ENCODE measurements around the gene TIMM21. TPM values are rescaled to one million over a fixed set of nuclear protein-coding genes. Genes with fewer than 3 reads are reported as not detected.

The TIMM21 gene
- polyA plus RNA-seq (2013, experiment 1 of 2; ENCODE audit: insufficient read length): 42.6 TPM
- 44.0 TPM for polyA plus RNA-seq (2013, experiment 2 of 2; ENCODE audit: insufficient read length)

DNA sequence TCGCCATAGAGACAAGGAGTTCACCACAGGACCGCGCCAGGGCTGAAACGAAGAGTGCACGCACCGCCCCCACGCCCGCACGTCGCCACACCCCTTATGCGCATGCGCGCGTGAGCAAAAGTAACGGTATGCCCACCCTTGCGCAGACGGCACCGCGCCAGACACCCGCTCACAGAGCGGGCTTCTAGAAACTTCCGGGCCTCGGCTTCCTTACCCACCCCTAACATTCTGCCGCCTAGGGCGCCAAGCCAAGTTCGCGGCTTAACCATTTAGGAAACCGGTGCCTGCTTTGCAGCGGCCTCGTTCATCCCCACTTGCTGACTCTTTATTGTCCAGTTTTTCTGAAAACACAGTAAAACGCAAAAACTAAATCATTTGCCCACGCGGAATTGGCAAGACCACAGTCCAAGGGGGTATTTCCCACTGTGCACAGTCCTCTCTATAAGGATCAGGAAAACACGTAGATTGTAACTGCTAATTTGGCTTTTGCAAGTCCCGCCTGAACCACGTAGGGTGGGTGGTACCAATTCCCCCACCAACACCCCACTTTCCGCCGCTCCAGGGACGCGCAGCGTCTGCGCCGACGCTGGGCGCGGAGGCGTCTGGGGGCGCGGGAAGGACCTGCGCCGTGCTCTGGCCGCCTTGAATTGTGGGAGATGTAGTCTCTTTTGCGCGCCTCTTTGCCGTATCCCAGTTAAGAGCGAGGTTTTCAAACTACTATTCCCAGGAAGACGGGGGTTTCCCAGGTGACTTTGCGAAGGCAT, at the start of gene TIMM21, which contains the start of gene FBXO15:
Gene TIMM21 (plus strand): TSS at position 745 of the 764 bp plus-strand sequence. CDS start 286 bp downstream, outside the sequence.
Gene FBXO15 (minus strand): TSS at position 56 of the 764 bp plus-strand sequence. CDS start 49 bp downstream, at position 7.
- peak; percentile 98 for DNase-seq

- DNase-seq: no peak
Measured at GRCh38 chr18:74108460-74108859, 39.9 kb upstream of the TIMM21 start.

GRCh38 chr18:74110149-74110548, 38.2 kb upstream of the TIMM21 start:
- DNase-seq: no peak

GRCh38 chr18:74110976-74111375, 37.3 kb upstream of the TIMM21 start:
- no peak for DNase-seq

DNA sequence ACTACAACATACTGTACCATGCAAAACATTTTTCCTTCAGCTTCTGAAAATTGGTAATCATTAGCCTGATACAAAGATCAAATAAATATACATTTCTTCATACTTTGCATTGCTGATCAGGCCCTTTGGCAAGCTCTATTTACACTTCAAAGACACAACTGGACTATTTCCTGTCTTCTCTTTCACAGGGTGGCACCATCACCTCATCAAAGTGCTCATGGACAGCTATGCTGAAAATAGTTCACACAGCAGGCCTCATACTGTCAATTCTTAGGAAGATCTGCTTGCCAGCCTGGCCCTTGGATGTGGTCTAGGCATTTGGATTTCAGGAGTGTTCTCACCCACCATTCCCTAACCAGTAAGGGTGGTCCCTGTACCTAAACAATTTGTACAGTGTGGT, 34.6 kb upstream of the TIMM21 start:
- DNase-seq: no peak

DNA sequence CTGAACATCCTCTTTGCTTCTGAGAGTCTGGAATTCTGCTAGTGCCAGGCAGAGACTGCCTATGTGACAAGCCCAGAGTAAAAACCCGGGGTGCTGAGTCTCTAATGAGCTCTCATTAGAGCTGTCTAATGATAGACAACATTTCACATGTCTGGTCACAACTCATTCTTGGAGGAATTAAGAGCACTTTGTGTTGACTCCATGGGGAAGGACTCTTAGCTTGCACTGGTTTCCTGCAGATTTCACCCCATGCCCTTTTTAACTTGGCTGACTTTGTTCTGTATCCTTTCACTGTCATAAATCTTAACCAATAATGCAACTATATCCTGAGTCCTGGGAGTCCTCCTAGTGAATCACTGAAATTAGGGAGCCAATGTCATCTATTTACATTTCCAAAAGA, 34.2 kb upstream of the TIMM21 start:
- no peak for DNase-seq

GRCh38 chr18:74115046-74115445, 33.3 kb upstream of the TIMM21 start:
- peak; percentile 20 for DNase-seq

GRCh38 chr18:74116633-74117554, 31.4 kb upstream of the TIMM21 start:
- peak; percentile 34 for DNase-seq

- DNase-seq: no peak
Measured at GRCh38 chr18:74123200-74123599, 25.1 kb upstream of the TIMM21 start.

DNA sequence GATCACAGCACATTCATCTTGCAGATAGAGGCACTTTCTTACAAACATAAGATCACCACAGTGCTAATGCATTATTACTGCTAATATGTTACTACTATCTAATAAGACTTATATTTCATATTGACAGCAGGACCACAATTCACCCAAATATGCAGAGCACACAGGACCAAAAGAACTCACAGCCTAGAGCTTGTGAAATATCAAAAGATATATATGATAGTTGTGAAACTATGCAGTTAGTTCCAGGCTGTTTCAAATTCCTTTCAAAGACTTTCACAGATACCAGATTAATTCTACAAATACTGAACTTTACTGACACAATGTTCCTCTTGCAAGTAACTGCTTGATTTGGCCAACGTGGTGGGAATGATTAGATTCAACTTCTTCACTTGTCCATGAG, 23.7 kb upstream of the TIMM21 start:
- DNase-seq: no peak

DNA sequence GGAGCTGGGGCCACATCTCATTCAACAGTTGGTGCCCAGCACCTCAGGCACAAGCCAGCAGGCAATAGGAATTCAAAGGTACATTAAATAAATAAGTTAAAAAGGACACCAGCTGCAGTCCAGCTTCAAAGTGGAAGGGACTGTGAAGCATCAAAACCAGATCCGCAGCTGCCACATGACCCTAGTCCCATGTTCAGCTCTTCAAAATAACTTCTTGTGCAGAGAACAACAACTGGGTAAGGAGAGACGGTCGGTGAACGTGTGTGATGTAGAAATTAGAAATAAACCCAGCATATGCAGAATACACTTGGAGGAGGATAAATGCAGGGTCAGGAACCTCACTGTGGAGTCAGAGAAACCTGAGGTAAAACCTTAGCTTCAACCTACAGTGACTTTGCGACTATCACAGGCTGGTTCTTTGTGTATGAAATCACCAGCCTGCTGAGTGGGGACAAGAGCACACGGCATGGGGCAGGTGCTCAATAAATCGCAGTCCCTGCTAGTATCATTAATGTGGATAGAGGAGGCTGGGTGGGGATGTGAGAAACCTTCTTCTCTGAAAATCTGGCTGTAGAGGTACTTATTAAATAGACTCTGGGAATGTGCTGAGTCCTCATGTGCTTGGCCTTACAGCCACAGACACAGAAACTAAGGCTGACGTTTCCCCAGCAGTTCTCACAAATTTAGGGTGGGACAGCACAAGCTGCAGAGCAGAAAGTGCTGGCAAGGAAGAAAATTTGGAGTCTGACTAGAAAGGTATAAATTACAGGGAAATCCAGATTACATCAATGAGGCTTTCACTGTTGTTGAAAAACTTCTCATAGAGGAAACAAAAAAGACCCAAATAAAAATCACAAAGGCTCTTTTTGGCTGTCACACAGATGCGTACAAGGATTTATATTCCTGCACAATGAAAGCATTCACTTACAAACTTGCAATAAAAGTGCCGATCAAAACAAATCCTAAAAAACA, 21.4 kb upstream of the TIMM21 start:
- DNase-seq: no peak

GRCh38 chr18:74128159-74128558, 20.2 kb upstream of the TIMM21 start:
- no peak for DNase-seq

- no peak for DNase-seq
Measured at GRCh38 chr18:74131124-74131523, 17.2 kb upstream of the TIMM21 start.

DNA sequence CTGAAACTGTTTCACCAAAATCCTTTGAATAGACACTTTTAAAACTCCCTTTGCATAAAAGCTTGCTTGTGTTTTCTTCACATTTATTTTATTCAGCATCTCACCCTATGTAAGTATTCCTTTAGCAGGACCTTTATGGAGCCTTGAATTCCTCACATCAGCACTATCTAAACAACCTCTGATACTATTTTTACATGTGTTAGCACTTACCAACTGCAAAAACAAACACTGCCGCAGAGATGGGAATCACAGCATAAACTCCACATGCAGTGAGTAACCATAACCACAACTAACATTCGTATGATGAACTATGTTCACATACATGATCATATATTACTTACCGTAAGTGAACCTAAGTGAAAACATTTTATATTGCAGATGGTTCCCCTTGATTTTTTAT, 16.1 kb upstream of the TIMM21 start:
- peak; percentile 25 for DNase-seq

DNA sequence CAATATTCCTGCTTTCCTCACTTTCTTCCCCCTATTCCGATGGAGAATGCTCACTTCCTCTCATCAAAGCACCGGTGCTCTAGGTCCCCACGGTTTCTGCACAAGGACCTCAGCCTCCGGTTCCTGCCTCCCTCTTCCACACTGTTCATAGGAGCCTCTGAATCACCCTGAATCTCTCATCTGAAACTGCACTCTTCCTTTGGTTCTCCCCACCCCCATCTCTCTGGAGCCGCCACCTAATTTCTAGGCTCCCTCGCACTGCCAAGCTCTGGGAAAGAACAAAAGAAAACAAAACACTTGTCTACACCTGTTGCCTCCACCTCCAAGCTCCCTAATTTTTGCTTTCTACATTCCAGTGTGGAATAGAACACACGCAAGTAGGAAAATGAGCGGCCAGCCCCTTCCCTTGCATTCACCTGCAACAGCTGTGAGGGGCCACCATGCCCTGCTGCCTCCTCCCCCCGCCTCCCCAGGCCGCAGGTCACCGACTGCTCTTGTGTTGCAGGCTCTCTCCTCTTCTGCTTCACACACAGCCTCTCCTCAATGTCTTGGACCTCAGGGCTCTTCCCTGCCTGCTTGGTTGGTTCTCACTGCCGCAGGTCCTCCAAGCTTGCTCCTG, 10.3 kb upstream of the TIMM21 start:
- no peak for DNase-seq

- DNase-seq: no peak
Measured at GRCh38 chr18:74139411-74139810, 8.9 kb upstream of the TIMM21 start.

- peak; percentile 64 for DNase-seq
Measured at GRCh38 chr18:74139888-74140287, 8.4 kb upstream of the TIMM21 start.

- DNase-seq: no peak
Measured at GRCh38 chr18:74140582-74140981, 7.7 kb upstream of the TIMM21 start.

GRCh38 chr18:74141667-74142066, 6.7 kb upstream of the TIMM21 start:
- no peak for DNase-seq

GRCh38 chr18:74142252-74142651, 6.1 kb upstream of the TIMM21 start:
- DNase-seq: no peak

DNA sequence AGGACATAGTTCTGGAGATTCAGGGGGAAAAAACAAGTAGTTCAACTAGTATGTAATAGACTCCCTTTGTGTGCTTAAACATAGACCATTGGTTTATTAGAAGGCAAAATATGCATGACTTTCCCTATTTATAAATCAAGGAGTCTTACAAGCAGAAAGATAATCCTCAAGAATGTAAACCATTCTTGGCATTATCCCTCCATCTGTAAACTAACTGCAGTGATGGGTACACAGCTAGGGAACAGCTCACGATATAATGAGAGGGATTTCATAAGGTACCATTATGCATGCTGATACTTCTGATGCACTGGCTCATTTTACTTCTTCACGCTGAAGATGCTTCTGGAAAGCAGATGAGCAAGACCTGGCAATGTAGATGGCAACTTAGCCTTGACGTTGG, 1.6 kb upstream of the TIMM21 start:
- peak; percentile 73 for DNase-seq

- DNase-seq: no peak
Measured at GRCh38 chr18:74147491-74147778, 888 bp upstream of the TIMM21 start.

Measured in fibroblast of skin of scalp (primary cell).